Ascending aorta (tissue), 2 donors: ENCODE data around the gene CFAP99. TPM values are rescaled to one million over a fixed set of nuclear protein-coding genes. Genes with fewer than 3 reads are reported as not detected.
A peak's percentile ranks its signal among the peaks of the same experiment; 100 is the strongest.

Experiments
- DNase-seq, 2 donors: peaks; one replicate each; pipeline ENCODE4 v3.0.0-alpha.2; 2019; ENCODE audit warnings: low spot score in 2 of 2
- H3K27ac ChIP-seq, 2 donors: fragments of 200-600 bp; sonication (generic); one replicate each; pipeline ENCODE4 v1.5.1; 2016 to 2017; ENCODE audit warnings: mild to moderate bottlenecking in 1 of 2
- H3K27me3 ChIP-seq: fragments of 200-600 bp; sonication (generic); one replicate; pipeline ENCODE4 v1.5.1; 2017
- H3K36me3 ChIP-seq, 2 donors: fragments of 200-600 bp; sonication (generic); one replicate each; pipeline ENCODE4 v1.5.1; 2016
- H3K4me1 ChIP-seq, 2 donors: fragments of 200-600 bp; sonication (generic); one replicate each; pipeline ENCODE4 v1.5.1; 2016 to 2017; ENCODE audit warnings: mild to moderate bottlenecking in 1 of 2
- H3K4me3 ChIP-seq, 2 donors: fragments of 200-600 bp; sonication (generic); one replicate each; pipeline ENCODE4 v1.5.1; 2016 to 2017; ENCODE audit warnings: mild to moderate bottlenecking in 1 of 2
- H3K9me3 ChIP-seq, 2 donors: fragments of 200-600 bp; sonication (generic); one replicate each; pipeline ENCODE4 v1.5.1; 2016
- CTCF ChIP-seq, 3 experiments: fragments of 200-600 bp in 2 of 3; fragments of 450-650 bp in 1 of 3; sonication (generic) in 2 of 3; IDR thresholded peaks; one replicate each; pipeline ENCODE4 v1.5.1; 2016 to 2019; ENCODE audit warnings: antibody characterized with exemption in 3 of 3, mild to moderate bottlenecking in 1 of 3, moderate library complexity in 1 of 3
- intact Hi-C: fragments of 100-400 bp; cut with DNase I; formaldehyde crosslinking; loops from one replicate; pipeline ENCODE4 v1.15.1; 2023
- total RNA-seq: library from RNA; depleted of rRNA; stranded (reverse); fragments of >200 nt; gene quantifications from one replicate; pipeline ENCODE4 v1.1.0, GENCODE V29; 2016

The CFAP99 gene
- total RNA-seq, 1 donor from 2014 or later: not detected

GRCh38 chr4:2472187-2472586 is 53.4 kb downstream of the CFAP99 start:
- intact Hi-C loops: no loop called here
- Histone ChIP-seq H3K27ac (no peak overlapping the region), H3K4me1 (peaks cover 3 to 18% of the 10 kb centered on the region in 2 donors), H3K4me3 (no peak overlapping the region), H3K27me3 (no peaks in the 10 kb centered on the region), H3K36me3 (peaks cover 0 to 18% of the 10 kb centered on the region in 2 donors), H3K9me3 (no peaks in the 10 kb centered on the region)
- no peak for DNase-seq
- TF ChIP-seq CTCF (IDR thresholded peaks at IDR 0.05): no peak

- DNase-seq: no peak
- H3K9me3 ChIP-seq: no peaks in the 10 kb centered on the region
- no peak for TF ChIP-seq CTCF (IDR thresholded peaks at IDR 0.05)
- no peak overlapping the region for H3K27ac ChIP-seq
- intact Hi-C loops: no loop called here
- peaks cover 0 to 5% of the 10 kb centered on the region in 2 donors for H3K36me3 ChIP-seq
- H3K4me3 ChIP-seq: no peak overlapping the region
- H3K4me1 ChIP-seq: peaks cover 9 to 24% of the 10 kb centered on the region in 2 donors
- no peaks in the 10 kb centered on the region for H3K27me3 ChIP-seq
Measured at GRCh38 chr4:2478229-2478628, 59.5 kb downstream of the CFAP99 start.

GRCh38 chr4:2480649-2481048 is 61.9 kb downstream of the CFAP99 start:
- H3K27ac ChIP-seq: no peak overlapping the region
- no peak for DNase-seq
- H3K27me3 ChIP-seq: no peaks in the 10 kb centered on the region
- no peak for TF ChIP-seq CTCF (IDR thresholded peaks at IDR 0.05)
- no peaks in the 10 kb centered on the region for H3K9me3 ChIP-seq
- intact Hi-C loops: no loop called here
- H3K4me1 ChIP-seq: peaks cover 9 to 27% of the 10 kb centered on the region in 2 donors
- no peak overlapping the region for H3K4me3 ChIP-seq
- H3K36me3 ChIP-seq: peaks cover 0 to 5% of the 10 kb centered on the region in 2 donors

GRCh38 chr4:2482192-2482591 is 63.4 kb downstream of the CFAP99 start:
- H3K27me3 ChIP-seq: no peaks in the 10 kb centered on the region
- H3K27ac ChIP-seq: peak overlapping the region; percentile 34 to 61
- TF ChIP-seq CTCF (IDR thresholded peaks at IDR 0.05): no peak
- H3K4me3 ChIP-seq: no peak overlapping the region
- intact Hi-C loops: no loop called here
- peaks cover 9 to 27% of the 10 kb centered on the region in 2 donors for H3K4me1 ChIP-seq
- H3K36me3 ChIP-seq: no peaks in the 10 kb centered on the region
- DNase-seq: no peak
- no peaks in the 10 kb centered on the region for H3K9me3 ChIP-seq

- H3K36me3 ChIP-seq: no peaks in the 10 kb centered on the region
- H3K4me3 ChIP-seq: no peak overlapping the region
- no peaks in the 10 kb centered on the region for H3K27me3 ChIP-seq
- DNase-seq: no peak
- peak overlapping the region; percentile 34 to 61 for H3K27ac ChIP-seq
- intact Hi-C loops: no loop called here
- no peaks in the 10 kb centered on the region for H3K9me3 ChIP-seq
- TF ChIP-seq CTCF (IDR thresholded peaks at IDR 0.05): no peak
- peaks cover 9 to 27% of the 10 kb centered on the region in 2 donors for H3K4me1 ChIP-seq
Measured at GRCh38 chr4:2482693-2483092, 63.9 kb downstream of the CFAP99 start.

GRCh38 chr4:2483237-2483636 is 64.5 kb downstream of the CFAP99 start:
- Histone ChIP-seq H3K9me3 (no peaks in the 10 kb centered on the region), H3K4me3 (no peak overlapping the region), H3K27ac (peak overlapping the region; percentile 12 to 61), H3K36me3 (no peaks in the 10 kb centered on the region), H3K4me1 (peaks cover 9 to 26% of the 10 kb centered on the region in 2 donors), H3K27me3 (no peaks in the 10 kb centered on the region)
- no peak for TF ChIP-seq CTCF (IDR thresholded peaks at IDR 0.05)
- DNase-seq: no peak
- intact Hi-C loops: no loop called here
